22Rv1 (cell line): ENCODE data around the gene TIMM10B.

Experiments used
- ZFX ChIP-seq: fragments of 450-650 bp; IDR thresholded peaks from 2 replicates; pipeline ENCODE4 v1.6.1; 2017; ENCODE audit warnings: antibody characterized with exemption, borderline replicate concordance
- TF ChIP-seq, protein P1 (sequence below): fragments of 450-650 bp; IDR thresholded peaks from 2 replicates; pipeline ENCODE4 v1.5.1; 2017; ENCODE audit warnings: mild to moderate bottlenecking

DNA sequence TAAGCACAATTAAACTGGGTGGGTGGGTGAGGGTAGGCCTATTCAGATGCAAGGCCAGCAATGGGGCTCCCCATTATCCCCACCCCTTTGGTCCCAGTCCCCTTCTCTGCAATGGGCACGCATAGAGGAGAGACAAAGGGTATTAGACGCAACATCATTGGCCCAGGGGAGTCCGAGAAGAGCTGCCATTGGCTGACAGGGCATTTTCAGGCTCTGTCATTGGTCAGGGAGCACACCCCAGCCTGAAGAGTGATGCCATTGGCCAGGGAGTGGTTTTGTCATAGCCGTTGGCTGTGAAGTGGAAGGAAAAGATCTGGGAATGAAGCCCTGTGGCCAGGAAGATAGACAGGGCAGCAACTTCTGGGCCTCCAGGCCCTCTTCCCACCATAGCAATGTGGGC is 4.7 kb upstream of the TIMM10B start:
- TF ChIP-seq, protein P1, sequence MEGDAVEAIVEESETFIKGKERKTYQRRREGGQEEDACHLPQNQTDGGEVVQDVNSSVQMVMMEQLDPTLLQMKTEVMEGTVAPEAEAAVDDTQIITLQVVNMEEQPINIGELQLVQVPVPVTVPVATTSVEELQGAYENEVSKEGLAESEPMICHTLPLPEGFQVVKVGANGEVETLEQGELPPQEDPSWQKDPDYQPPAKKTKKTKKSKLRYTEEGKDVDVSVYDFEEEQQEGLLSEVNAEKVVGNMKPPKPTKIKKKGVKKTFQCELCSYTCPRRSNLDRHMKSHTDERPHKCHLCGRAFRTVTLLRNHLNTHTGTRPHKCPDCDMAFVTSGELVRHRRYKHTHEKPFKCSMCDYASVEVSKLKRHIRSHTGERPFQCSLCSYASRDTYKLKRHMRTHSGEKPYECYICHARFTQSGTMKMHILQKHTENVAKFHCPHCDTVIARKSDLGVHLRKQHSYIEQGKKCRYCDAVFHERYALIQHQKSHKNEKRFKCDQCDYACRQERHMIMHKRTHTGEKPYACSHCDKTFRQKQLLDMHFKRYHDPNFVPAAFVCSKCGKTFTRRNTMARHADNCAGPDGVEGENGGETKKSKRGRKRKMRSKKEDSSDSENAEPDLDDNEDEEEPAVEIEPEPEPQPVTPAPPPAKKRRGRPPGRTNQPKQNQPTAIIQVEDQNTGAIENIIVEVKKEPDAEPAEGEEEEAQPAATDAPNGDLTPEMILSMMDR = no peak
- TF ChIP-seq ZFX = no peak
